A673 (cell line): Measurements from ENCODE around the gene RDX. TPM values are rescaled to one million over a fixed set of nuclear protein-coding genes. Genes with fewer than 3 reads are reported as not detected.

ENCODE experiments used
- BruUV-seq: library from RNA; stranded (reverse); fragments of 400-500 nt; replicated peaks from 2 replicates; lab custom pipeline; 2021; lab: Mats Ljungman, UMichigan
- CTCF ChIA-PET: fragments of 300-600 bp; sonication (Branson Sonifier 250); formaldehyde crosslinking; loops from one replicate; lab custom pipeline; 2022; ENCODE audit warnings: antibody characterized with exemption; lab: Charles Lee
- POLR2A ChIA-PET: fragments of 300-600 bp; sonication (Branson Sonifier 250); formaldehyde crosslinking; loops from one replicate; lab custom pipeline; 2022; ENCODE audit warnings: antibody characterized with exemption; ENCODE audit not compliant: low non-redundant PET; lab: Charles Lee
- DNase-seq: peaks from one replicate; pipeline ENCODE4 v3.0.0-alpha.2; 2015; ENCODE audit warnings: low spot score
- H3K27ac ChIP-seq: fragments of 200-600 bp; sonication (generic); 2 replicates; pipeline ENCODE4 v1.5.1; 2016; ENCODE audit warnings: mixed run types, low read depth, mild to moderate bottlenecking, mixed read lengths, antibody characterized with exemption, low read length; ENCODE audit not compliant: poor library complexity, severe bottlenecking
- H3K27me3 ChIP-seq: fragments of 200-600 bp; sonication (generic); replicated peaks from 2 replicates; pipeline ENCODE4 v1.6.1; 2017; ENCODE audit warnings: mixed run types, low read depth, mild to moderate bottlenecking, mixed read lengths, antibody characterized with exemption, low read length; ENCODE audit not compliant: insufficient read depth, poor library complexity
- H3K36me3 ChIP-seq: fragments of 200-600 bp; sonication (generic); 2 replicates; pipeline ENCODE4 v1.6.1; 2016; ENCODE audit warnings: mixed run types, mild to moderate bottlenecking, mixed read lengths, antibody characterized with exemption, low read length; ENCODE audit not compliant: insufficient read depth, poor library complexity, severe bottlenecking
- H3K4me1 ChIP-seq: fragments of 200-600 bp; sonication (generic); 2 replicates; pipeline ENCODE4 v1.6.1; 2017; ENCODE audit warnings: mixed run types, mild to moderate bottlenecking, mixed read lengths, antibody characterized with exemption, low read length; ENCODE audit not compliant: insufficient read depth, poor library complexity, severe bottlenecking
- H3K4me3 ChIP-seq: fragments of 200-600 bp; sonication (generic); 2 replicates; pipeline ENCODE4 v1.5.1; 2016; ENCODE audit warnings: low read depth, mixed run types, mild to moderate bottlenecking, mixed read lengths, low read length; ENCODE audit not compliant: poor library complexity, severe bottlenecking
- H3K9me3 ChIP-seq: fragments of 200-600 bp; sonication (generic); 2 replicates; pipeline ENCODE4 v1.6.1; 2016; ENCODE audit warnings: mixed run types, low read depth, mild to moderate bottlenecking, mixed read lengths, antibody characterized with exemption, low read length; ENCODE audit not compliant: poor library complexity, severe bottlenecking
- CTCF ChIP-seq: fragments of 300-800, 200-600 bp; sonication (generic); conservative IDR thresholded peaks from 2 replicates; pipeline ENCODE4 v1.5.1; 2017; ENCODE audit warnings: low read depth, mild to moderate bottlenecking, antibody characterized with exemption, low read length, moderate library complexity, mixed read lengths
- EZH2 ChIP-seq: fragments of 200-600 bp; sonication (generic); IDR thresholded peaks from 2 replicates; pipeline ENCODE4 v1.6.1; 2017; ENCODE audit warnings: borderline replicate concordance, low read depth, mild to moderate bottlenecking, mixed read lengths, antibody characterized with exemption, low read length; ENCODE audit not compliant: poor library complexity, severe bottlenecking
- intact Hi-C: fragments of 100-400 bp; cut with micrococcal nuclease; formaldehyde crosslinking; loops from one replicate; pipeline ENCODE4 v1.10.0; 2022; ENCODE audit not compliant: unreplicated experiment
- total RNA-seq: library from RNA; stranded (reverse); gene quantifications from 2 replicates; pipeline ENCODE4 v1.2.3, GENCODE V29; 2021

Gene RDX
- total RNA-seq, 1 experiment from 2014 or later = 395 TPM

DNA sequence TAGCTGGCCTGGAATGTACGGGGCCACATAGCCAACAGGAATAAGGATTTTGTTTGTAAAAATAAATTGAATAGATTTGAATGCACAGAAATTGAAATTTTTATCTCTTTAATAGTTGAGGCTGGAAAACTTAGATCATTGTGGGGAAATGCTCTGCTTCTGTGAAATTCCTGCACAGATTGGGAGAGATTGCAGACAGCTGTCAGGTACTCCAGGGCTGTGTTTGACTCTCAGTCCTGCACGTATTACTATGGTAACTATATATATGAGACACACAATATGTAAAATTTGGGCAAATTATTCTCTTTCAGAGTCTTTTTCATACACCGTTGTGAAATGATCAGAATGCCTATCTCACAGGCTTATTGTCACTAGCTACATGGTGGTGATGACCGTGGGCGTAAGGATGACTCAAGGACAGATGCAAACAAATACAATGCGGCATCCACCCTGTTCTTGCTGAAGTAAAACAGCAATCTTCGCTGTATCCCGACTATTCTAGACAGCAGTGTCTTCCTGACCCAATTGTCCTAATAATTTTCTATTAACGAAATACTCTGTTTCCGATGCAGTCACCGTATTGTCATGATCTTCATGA is 123.8 kb downstream of the RDX start:
- Histone ChIP-seq H3K36me3 (no peaks in the 10 kb centered on the region), H3K4me3 (no peak overlapping the region), H3K27ac (no peak overlapping the region), H3K27me3 (no peaks in the 10 kb centered on the region), H3K9me3 (no peaks in the 10 kb centered on the region), H3K4me1 (peaks cover 45% of the 10 kb centered on the region)
- POLR2A ChIA-PET = no interaction called here
- DNase-seq = peak; percentile 45
- TF ChIP-seq CTCF (0 out of 2 replicates have a peak, but pooled peaks have one; percentile 11), EZH2 (no peak)
- intact Hi-C loops = loop anchor here (2.0 to 10.0 kb wide), 3 partner anchors 80 to 318 kb away; partner anchors contain the start of gene ZC3H12C
- CTCF ChIA-PET = no interaction called here
- BruUV-seq = no TSS peak

DNA sequence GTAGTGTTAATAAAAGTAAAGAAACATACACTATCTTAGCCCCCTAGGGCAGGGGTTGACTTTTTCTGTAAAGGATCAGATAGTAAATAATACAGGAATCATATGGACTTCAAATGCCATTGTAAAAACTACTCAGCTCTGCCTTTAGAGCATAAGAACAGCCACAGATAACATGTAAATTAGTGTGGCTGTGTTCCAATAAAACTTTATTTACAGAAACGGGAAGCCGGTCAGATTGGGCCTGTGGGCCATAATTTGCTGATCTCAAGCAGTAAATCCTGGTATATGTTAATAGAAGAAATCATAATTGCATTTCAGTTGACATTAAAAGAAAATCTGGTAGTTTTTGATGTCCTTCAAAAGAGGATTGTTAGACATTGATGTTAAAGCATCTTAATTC is 126.7 kb downstream of the RDX start:
- no peak overlapping the region for H3K4me3 ChIP-seq
- no peaks in the 10 kb centered on the region for H3K27me3 ChIP-seq
- BruUV-seq = no TSS peak
- H3K36me3 ChIP-seq = peaks cover 8% of the 10 kb centered on the region
- intact Hi-C loops = loop anchor here (5.0 to 10.0 kb wide), 2 partner anchors 77 to 315 kb away; partner anchors contain the start of gene ZC3H12C
- H3K27ac ChIP-seq = no peak overlapping the region
- TF ChIP-seq EZH2 (no peak), CTCF (no peak)
- DNase-seq = no peak
- POLR2A ChIA-PET = no interaction called here
- no peaks in the 10 kb centered on the region for H3K9me3 ChIP-seq
- H3K4me1 ChIP-seq = peaks cover 20% of the 10 kb centered on the region
- CTCF ChIA-PET = interaction anchor here (1.1 kb wide), 1 partner anchor 31 kb away, joined by 6 read pairs; no protein-coding TSS in a partner anchor

DNA sequence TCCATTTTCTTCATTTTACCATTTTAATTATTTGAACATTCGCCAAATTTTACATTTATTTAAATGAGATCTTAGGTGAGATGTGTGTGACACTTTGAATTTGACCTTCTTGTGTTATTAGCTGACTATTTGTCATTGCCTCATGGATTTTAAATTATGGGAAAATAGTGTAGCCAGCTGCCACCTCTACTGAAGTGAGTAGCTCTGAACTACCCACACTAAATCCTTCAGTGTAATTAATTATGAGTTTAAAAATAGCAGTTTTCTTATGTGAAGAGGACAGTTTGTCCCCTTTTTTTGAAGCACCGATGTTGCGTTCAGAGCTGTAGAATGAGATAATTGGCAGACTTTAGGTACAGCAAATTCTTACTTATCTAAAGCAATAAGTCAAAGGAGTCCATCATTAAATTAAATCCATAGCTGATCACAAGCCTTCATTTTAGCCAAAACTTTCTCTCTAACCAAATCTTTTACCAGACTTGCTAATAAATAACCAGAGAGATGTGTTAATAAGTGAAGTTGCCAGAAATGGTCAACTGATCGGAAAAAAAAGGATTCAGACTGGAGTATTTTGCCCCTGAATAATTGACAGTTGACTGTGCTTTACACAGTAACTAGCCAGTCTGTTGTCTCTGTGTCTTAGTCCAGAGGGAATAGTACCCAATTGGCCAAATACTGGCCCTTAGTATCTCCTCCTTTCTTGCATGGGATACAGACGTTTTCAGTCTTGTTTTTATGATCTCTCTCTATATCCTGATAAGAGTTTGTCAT is 128.2 kb downstream of the RDX start:
- no peak for TF ChIP-seq EZH2
- no peak for TF ChIP-seq CTCF
- H3K27me3 ChIP-seq = no peaks in the 10 kb centered on the region
- DNase-seq = no peak
- intact Hi-C loops = no loop called here
- peaks cover 15% of the 10 kb centered on the region for H3K36me3 ChIP-seq
- H3K4me3 ChIP-seq = no peak overlapping the region
- BruUV-seq = no TSS peak
- ChIA-PET POLR2A (no interaction called here), CTCF (no interaction called here)
- H3K4me1 ChIP-seq = peaks cover 5% of the 10 kb centered on the region
- H3K9me3 ChIP-seq = no peaks in the 10 kb centered on the region
- no peak overlapping the region for H3K27ac ChIP-seq
